PC-3 (cell line): Measurements from ENCODE around the gene GRK7. TPM values are rescaled to one million over a fixed set of nuclear protein-coding genes. Genes with fewer than 3 reads are reported as not detected.

ENCODE experiments used
- ATAC-seq: fragments of 200-7000 bp; cut with Tn5 transposase; 2 replicates; pipeline ENCODE4 v1.9.1; 2020; ENCODE audit warnings: mild to moderate bottlenecking, moderate library complexity
- BruUV-seq: library from RNA; stranded (reverse); fragments of 400-500 nt; replicated peaks from 2 replicates; lab custom pipeline; 2021; lab: Mats Ljungman, UMichigan
- CTCF ChIA-PET: fragments of 300-600 bp; sonication (Branson Sonifier 250); formaldehyde crosslinking; loops from one replicate; lab custom pipeline; 2022; ENCODE audit warnings: antibody characterized with exemption; lab: Charles Lee
- POLR2A ChIA-PET: fragments of 300-600 bp; sonication (Branson Sonifier 250); formaldehyde crosslinking; loops from one replicate; lab custom pipeline; 2022; ENCODE audit warnings: antibody characterized with exemption; ENCODE audit not compliant: unreplicated experiment; lab: Charles Lee
- DNase-seq: peaks from one replicate; pipeline ENCODE4 v3.0.0-alpha.2; 2015
- H2AFZ ChIP-seq: fragments of 300-600 bp; sonication (generic); 2 replicates; pipeline ENCODE4 v1.6.0; 2016; ENCODE audit warnings: antibody characterized with exemption, low read length
- H3F3A ChIP-seq: fragments of 300-600 bp; sonication (generic); one replicate; pipeline ENCODE4 v1.6.0; 2017; ENCODE audit warnings: antibody characterized with exemption, low read length, control low read depth, mild to moderate bottlenecking; ENCODE audit not compliant: unreplicated experiment
- H3K27ac ChIP-seq: fragments of 300-600 bp; sonication (generic); 2 replicates; pipeline ENCODE4 v1.5.1; 2016; ENCODE audit warnings: mild to moderate bottlenecking, low read length
- H3K27me3 ChIP-seq: fragments of 300-600 bp; sonication (generic); 2 replicates; pipeline ENCODE4 v1.6.1; 2016; ENCODE audit warnings: low read length, mixed read lengths
- H3K36me3 ChIP-seq: fragments of 300-600 bp; sonication (generic); 2 replicates; pipeline ENCODE4 v1.6.1; 2016; ENCODE audit warnings: low read depth, mixed run types, low read length, mixed read lengths
- H3K4me1 ChIP-seq: fragments of 300-600 bp; sonication (generic); 2 replicates; pipeline ENCODE4 v1.5.1; 2016; ENCODE audit warnings: low read length; ENCODE audit not compliant: insufficient read depth
- H3K4me2 ChIP-seq: fragments of 300-600 bp; sonication (generic); 2 replicates; pipeline ENCODE4 v1.6.0; 2016; ENCODE audit warnings: low read length
- H3K4me3 ChIP-seq: fragments of 300-600 bp; sonication (generic); 2 replicates; pipeline ENCODE4 v1.5.1; 2016; ENCODE audit warnings: mild to moderate bottlenecking, low read length, mixed read lengths
- H3K79me2 ChIP-seq: fragments of 300-600 bp; sonication (generic); 2 replicates; pipeline ENCODE4 v1.6.1; 2017; ENCODE audit warnings: low read length, mixed read lengths
- H3K9ac ChIP-seq: fragments of 300-600 bp; sonication (generic); 2 replicates; pipeline ENCODE4 v1.6.0; 2016; ENCODE audit warnings: mild to moderate bottlenecking, low read length
- H3K9me2 ChIP-seq: fragments of 300-600 bp; sonication (generic); replicated peaks from 2 replicates; pipeline ENCODE4 v1.6.1; 2016; ENCODE audit warnings: mixed run types, low read length, mixed read lengths
- H3K9me3 ChIP-seq: fragments of 300-600 bp; sonication (generic); 2 replicates; pipeline ENCODE4 v1.6.1; 2016; ENCODE audit warnings: low read length, mixed read lengths
- H4K20me1 ChIP-seq: fragments of 300-600 bp; sonication (generic); 2 replicates; pipeline ENCODE4 v1.6.1; 2016; ENCODE audit warnings: low read length, mixed read lengths
- CTCF ChIP-seq: fragments of 300-600 bp; sonication (generic); conservative IDR thresholded peaks from 2 replicates; pipeline ENCODE4 v1.5.1; 2017; ENCODE audit warnings: antibody characterized with exemption, low read depth, mild to moderate bottlenecking, low read length
- EZH2 ChIP-seq: fragments of 300-600 bp; sonication (generic); IDR thresholded peaks from one replicate; pipeline ENCODE4 v1.6.1; 2017; ENCODE audit warnings: antibody characterized with exemption, mild to moderate bottlenecking, low read length; ENCODE audit not compliant: unreplicated experiment
- EZH2phosphoT487 ChIP-seq: fragments of 300-600 bp; sonication (generic); IDR thresholded peaks from 2 replicates; pipeline ENCODE4 v1.6.1; 2018; ENCODE audit warnings: mild to moderate bottlenecking, antibody characterized with exemption, low read length, borderline replicate concordance
- intact Hi-C: fragments of 100-400 bp; cut with micrococcal nuclease; formaldehyde crosslinking; loops from 2 replicates; pipeline ENCODE4 v1.9.0; 2023
- total RNA-seq: library from RNA; depleted of rRNA; stranded (reverse); fragments of >200 nt; gene quantifications from 2 replicates; pipeline ENCODE4 v1.2.3, GENCODE V29; 2014; rRNA removed

Gene GRK7
- total RNA-seq, 1 experiment from 2014 or later: not detected

GRCh38 chr3:141811348-141811747, 48.1 kb downstream of the GRK7 start:
- no peaks in the 10 kb centered on the region for H3K79me2 ChIP-seq
- intact Hi-C loops: no loop called here
- no peaks in the 10 kb centered on the region for H3K9me3 ChIP-seq
- ChIA-PET POLR2A (no interaction called here), CTCF (no interaction called here)
- H4K20me1 ChIP-seq: no peaks in the 10 kb centered on the region
- H3K27me3 ChIP-seq: no peaks in the 10 kb centered on the region
- ATAC-seq: no peak
- H3K9me2 ChIP-seq: no peaks in the 10 kb centered on the region
- TF ChIP-seq CTCF: no peak
- TF ChIP-seq EZH2phosphoT487: no peak
- no peak for TF ChIP-seq EZH2
- H3K36me3 ChIP-seq: no peaks in the 10 kb centered on the region
- H3F3A ChIP-seq: no peaks in the 10 kb centered on the region
- no peaks in the 10 kb centered on the region for H3K4me1 ChIP-seq
- DNase-seq: no peak
- no peak overlapping the region for H3K27ac ChIP-seq
- H3K9ac ChIP-seq: no peak overlapping the region
- no peak overlapping the region for H3K4me2 ChIP-seq
- no peak overlapping the region for H3K4me3 ChIP-seq
- BruUV-seq: no TSS peak
- H2AFZ ChIP-seq: no peak overlapping the region

GRCh38 chr3:141812084-141812483, 48.9 kb downstream of the GRK7 start:
- Histone ChIP-seq H3K27ac (no peak overlapping the region), H4K20me1 (no peaks in the 10 kb centered on the region), H3F3A (no peaks in the 10 kb centered on the region), H3K27me3 (no peaks in the 10 kb centered on the region), H3K4me3 (no peak overlapping the region), H2AFZ (no peak overlapping the region), H3K4me2 (no peak overlapping the region), H3K9me3 (no peaks in the 10 kb centered on the region), H3K36me3 (no peaks in the 10 kb centered on the region), H3K4me1 (no peaks in the 10 kb centered on the region), H3K79me2 (no peaks in the 10 kb centered on the region), H3K9ac (no peak overlapping the region), H3K9me2 (no peaks in the 10 kb centered on the region)
- CTCF ChIA-PET: no interaction called here
- DNase-seq (no peak), ATAC-seq (no peak)
- intact Hi-C loops: no loop called here
- POLR2A ChIA-PET: no interaction called here
- no TSS peak for BruUV-seq
- TF ChIP-seq EZH2phosphoT487: no peak
- TF ChIP-seq EZH2: no peak
- TF ChIP-seq CTCF: no peak

- ChIA-PET CTCF (no interaction called here), POLR2A (no interaction called here)
- H3K4me2 ChIP-seq: no peak overlapping the region
- H3K9me3 ChIP-seq: no peaks in the 10 kb centered on the region
- H3K4me1 ChIP-seq: no peaks in the 10 kb centered on the region
- no peaks in the 10 kb centered on the region for H3K27me3 ChIP-seq
- no peak overlapping the region for H3K4me3 ChIP-seq
- no peak overlapping the region for H3K27ac ChIP-seq
- H3K36me3 ChIP-seq: no peaks in the 10 kb centered on the region
- H3F3A ChIP-seq: no peaks in the 10 kb centered on the region
- no peaks in the 10 kb centered on the region for H4K20me1 ChIP-seq
- no TSS peak for BruUV-seq
- intact Hi-C loops: no loop called here
- H3K9me2 ChIP-seq: no peaks in the 10 kb centered on the region
- no peak overlapping the region for H2AFZ ChIP-seq
- no peak for TF ChIP-seq EZH2phosphoT487
- no peak for TF ChIP-seq CTCF
- TF ChIP-seq EZH2: no peak
- no peaks in the 10 kb centered on the region for H3K79me2 ChIP-seq
- ATAC-seq (no peak), DNase-seq (no peak)
- no peak overlapping the region for H3K9ac ChIP-seq
These were observed 49.4 kb downstream of the GRK7 start for GRCh38 chr3:141812586-141812985.

Other genes with a start within 250 kb of the GRK7 start
- gene RNF7, start 25.1 kb upstream of the GRK7 start, total RNA-seq: 42.3 and 42.9 TPM in 2 replicates
- gene ATP1B3, start 113.2 kb downstream of the GRK7 start, total RNA-seq: 20.2 and 20.6 TPM in 2 replicates